ENCODE measurements around the gene FRRS1.
"Not testable (repeated sequence)": the region's sequence is repeated elsewhere in the genome, so short reads cannot be mapped to it uniquely, and the experiment has no call there.

Gene FRRS1, protein sequence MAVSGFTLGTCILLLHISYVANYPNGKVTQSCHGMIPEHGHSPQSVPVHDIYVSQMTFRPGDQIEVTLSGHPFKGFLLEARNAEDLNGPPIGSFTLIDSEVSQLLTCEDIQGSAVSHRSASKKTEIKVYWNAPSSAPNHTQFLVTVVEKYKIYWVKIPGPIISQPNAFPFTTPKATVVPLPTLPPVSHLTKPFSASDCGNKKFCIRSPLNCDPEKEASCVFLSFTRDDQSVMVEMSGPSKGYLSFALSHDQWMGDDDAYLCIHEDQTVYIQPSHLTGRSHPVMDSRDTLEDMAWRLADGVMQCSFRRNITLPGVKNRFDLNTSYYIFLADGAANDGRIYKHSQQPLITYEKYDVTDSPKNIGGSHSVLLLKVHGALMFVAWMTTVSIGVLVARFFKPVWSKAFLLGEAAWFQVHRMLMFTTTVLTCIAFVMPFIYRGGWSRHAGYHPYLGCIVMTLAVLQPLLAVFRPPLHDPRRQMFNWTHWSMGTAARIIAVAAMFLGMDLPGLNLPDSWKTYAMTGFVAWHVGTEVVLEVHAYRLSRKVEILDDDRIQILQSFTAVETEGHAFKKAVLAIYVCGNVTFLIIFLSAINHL
- total RNA-seq, result 0.56 to 2.1 reads per million in 2 donors

DNA sequence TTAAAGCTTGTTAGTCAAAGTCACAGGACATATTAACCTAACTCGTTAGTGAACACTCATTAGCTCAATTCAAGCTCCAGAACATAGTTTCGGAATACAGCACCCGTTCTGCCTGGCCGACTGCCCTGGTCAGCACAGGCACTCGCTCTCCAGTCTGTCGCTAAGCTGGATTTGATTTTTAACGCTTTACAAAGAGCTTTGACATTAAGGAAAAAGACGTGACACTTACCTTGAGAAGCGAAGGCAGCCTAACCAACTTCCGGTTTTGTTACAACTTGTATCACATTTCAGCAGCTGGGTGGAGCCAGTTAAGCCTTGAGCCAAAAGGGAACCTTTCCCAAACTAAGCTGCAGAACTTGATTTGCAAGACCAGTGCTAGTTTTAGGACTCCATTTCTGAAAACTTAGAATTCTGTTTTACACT is at the start of gene FRRS1:
FRRS1 (minus strand) TSS at position 258 of the 423 bp plus-strand sequence. CDS start 17,867 bp downstream, outside the sequence.
- DNase-seq, result no peak

DNA sequence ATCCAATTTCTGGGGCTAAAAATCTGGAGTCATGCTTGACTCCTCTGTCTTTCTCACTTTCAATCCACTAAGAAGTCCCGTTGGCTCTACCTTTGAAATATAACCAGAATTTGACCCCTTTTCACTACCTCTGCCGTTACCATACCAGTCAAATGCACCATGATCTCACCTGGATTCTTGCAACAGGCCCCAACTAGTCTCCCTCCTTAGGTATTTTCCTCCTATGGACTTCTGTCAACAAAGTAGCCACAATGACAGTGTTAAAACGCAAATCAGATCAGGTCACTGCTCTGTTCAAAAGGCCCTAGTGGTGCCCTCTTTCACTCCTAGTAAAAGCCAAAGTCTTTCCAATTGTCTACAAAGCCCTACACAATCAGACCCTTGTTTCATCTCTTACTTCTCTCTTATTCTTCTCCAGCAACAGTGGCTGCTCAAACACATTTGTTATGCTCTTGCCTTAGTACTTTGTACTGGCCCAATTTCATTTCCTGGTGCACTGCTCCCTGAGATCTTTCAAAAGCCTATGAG is 48.0 kb upstream of the FRRS1 start:
- no peak for DNase-seq

DNA sequence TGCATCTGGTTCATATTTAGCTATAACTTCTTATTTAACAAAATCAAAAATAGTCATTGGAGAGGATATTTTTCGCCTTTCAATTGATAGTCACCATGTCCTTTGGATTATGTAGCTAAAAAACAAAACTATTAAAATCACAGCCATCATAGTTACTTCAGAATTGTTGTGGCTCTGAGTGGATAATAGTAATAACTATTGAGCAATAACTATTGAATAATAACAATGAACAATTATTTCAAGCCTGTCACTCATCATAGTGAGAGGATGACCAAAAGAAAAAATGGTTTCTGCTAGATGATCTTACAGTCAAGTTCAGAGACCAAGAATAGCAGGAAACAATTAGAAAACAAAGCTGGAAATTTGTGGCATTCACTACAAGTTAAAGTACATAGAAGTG is 45.3 kb upstream of the FRRS1 start:
- no peak for DNase-seq

DNA sequence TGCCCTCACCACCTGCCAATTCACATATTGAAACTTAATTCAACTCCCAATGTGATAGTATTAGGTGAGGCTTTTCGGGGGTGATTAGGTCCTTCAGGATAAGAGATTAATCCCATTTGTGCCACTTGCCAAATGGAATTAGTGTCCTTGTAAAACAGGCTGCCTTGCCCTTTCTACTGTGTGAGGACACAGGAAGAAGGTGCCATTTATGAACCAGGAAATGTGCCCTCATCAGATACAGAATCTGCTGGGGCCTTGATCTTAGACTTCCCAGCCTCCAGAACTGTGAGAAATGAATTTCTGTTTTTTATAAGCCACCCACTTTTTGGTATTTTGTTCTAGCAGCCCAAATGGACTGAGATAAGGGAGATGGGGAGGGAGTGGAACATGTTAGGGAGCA is 44.6 kb upstream of the FRRS1 start:
- no peak for DNase-seq

DNA sequence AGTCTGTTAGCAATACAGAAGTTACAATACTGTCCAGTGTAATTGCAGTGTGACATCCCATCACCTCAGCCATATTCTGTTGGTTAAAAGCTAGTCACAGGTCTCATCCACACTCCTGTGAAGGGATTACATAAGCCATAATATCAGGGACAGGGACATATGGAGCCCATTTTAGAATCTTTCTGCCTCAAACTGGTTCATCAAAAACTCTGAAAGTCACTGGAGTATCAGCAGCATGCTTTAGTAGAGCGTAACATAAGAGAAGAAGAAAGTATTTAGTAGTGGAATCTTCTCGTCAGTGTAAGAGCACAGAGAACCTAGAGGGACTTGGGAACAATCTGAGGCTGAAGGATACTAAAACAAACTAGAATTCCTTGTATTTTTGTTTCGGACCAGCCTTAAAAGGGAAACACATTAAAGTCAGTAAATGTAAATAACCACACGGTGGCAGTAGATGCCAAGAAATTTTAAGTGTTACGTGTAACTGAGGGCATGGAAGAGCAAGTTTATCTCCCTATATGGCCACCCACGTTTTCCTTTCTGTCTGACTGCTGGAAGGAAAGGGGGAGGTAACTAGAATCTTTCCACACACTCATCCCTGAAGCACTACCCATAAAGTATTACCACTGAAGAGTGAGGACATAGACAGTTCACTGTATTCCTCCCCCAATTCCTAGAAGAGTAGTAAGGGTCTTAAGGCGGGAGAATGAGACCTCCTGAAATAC is 42.1 kb upstream of the FRRS1 start:
- no peak for DNase-seq

DNA sequence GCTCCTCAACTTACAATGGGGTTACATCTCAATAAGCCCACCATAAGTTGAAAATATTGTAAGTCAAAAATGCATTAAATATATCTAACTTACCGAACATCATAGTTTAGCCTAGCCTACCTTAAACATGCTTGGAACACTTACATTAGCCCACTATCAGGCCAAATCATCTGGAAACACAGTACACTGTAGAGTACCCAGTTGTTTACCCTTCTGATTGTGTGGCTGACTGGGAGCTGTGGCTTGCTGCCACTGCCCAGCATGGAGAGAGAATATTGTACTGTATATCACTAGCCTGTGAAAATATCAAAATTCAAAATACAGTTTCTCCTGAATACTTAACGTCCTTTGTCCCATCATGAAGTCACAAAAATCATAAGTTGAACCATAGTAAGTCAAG is 40.4 kb upstream of the FRRS1 start:
- no peak for DNase-seq

DNA sequence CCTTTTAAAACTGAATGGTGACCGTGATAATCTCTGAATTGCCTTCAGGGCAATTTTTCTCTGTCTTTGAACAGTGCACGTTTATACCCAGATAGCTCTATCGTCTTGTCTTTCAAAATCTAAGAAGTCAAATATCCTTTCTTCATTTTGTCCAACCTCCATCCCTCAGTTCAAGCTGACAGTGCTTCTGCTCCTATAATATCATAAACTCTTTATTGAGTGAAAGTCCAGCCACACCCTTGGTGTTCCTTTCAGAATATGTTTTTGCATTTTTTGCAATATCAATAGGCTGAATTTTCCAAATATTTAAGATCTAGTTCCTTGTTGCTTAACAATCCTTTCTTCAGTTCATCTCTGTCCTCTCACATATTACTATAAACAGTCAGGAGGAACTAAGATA is 35.1 kb upstream of the FRRS1 start:
- DNase-seq, result no peak

DNA sequence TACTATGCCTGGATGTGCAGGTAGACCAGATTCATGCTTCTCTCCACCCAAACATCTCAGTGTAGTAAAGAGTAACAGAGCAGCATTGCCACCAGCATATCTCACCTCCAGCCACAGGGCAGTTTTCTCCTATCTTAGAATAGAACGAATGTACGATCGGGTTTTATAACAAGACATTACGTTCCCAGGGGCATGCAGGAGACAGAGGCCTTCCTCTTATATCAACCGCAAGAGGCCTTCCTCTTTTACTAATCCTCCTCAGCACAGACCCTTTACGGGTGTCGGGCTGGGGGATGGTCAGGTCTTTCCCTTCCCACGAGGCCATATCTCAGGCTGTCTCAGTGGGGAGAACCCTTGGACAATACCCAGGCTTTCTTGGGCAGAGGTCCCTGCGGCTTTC is 27.4 kb upstream of the FRRS1 start:
- DNase-seq, result not testable (repeated sequence)

DNA sequence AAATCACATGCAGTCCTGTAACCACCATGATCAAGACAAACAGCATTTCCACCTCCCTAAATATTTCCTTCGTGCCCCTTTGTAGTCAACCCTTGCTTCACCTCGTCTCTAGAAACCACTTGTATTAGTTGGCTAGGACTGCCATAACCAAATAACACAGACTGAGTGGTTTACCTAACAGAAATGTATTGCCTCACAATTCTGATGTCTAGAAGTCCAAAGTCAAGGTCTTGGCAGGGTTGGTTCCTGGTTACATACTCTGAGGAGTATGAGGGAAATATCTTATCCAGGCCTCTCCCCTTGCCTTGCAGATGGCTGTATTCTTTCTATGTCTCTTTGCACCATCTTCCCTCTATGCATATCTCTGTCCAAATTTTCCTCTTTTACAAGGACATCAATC is 23.3 kb upstream of the FRRS1 start:
- DNase-seq, result no peak

DNA sequence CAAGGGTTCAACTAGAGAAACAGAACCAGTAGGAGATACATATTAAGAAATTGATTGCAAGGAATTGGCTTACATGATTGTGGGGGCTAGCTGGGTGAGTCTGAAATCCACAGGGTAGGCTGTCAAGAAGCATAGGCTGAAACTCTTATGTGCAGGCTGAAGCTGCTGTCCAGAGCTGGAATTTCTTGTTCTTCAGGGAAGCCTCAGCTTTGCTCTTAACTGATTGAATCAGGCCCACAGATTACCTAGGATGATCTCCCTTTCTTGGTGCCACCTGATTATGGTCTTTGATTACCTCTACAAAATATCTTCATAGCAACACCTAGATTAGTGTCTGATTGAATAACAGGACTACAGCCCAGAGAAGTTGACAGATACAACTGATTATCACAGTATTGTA is 22.5 kb upstream of the FRRS1 start:
- no peak for DNase-seq

DNA sequence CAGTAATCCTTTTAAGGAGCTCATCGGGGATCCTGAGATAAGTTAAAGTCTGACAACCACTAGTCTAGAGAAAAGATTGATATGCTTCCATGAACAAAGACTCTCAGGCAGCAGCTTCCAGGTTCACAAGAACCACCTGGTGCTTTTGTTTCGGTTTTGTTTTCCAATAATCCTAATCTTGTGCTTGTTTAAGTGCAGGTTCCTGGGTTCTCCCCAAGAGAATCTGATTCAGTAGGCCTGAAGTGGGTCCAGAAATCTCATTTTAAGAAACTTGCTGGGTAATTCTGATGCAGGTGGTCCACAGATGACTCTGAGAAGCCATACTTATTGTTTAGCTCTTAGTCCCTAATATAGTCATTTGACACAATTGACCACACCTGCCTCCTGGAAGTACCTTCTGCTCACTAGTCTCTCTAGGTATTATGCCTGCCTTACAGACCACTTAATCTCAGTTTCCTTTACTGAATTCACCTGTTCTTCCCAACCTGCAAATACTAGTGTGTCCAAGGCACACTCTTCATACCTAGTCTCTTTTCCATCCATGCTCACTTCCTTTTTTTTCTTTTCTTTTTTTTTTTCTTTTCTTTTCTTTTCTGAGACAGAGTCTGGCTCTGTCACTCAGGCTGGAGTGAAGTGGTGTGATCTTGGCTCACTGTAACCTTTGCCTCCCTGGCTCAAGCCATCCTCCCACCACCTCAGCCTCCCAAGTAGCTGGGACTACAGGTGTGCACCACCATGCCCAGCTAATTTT is 20.5 kb upstream of the FRRS1 start:
- DNase-seq, result no peak

DNA sequence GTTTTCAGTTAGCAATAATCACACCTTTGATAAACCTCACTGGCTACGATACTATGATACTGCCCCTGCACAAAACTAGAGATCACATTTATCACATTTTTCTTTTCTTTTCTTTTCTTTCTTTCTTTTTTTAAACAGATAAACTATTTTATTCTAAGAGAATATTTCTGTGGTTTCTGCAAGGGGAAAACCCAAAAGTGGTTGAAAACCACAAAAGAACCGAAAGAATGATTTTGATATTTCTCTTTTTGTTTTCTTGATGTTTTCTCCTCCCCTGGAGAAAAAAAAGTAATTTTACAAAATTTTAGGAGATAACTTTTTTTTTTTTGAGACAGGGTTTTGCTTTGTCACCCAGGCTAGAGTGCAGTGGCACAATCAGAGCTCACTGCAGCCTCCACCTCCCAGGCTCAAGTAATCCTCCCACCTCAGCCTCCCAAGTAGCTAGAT is 18.4 kb upstream of the FRRS1 start:
- DNase-seq, result no peak

DNA sequence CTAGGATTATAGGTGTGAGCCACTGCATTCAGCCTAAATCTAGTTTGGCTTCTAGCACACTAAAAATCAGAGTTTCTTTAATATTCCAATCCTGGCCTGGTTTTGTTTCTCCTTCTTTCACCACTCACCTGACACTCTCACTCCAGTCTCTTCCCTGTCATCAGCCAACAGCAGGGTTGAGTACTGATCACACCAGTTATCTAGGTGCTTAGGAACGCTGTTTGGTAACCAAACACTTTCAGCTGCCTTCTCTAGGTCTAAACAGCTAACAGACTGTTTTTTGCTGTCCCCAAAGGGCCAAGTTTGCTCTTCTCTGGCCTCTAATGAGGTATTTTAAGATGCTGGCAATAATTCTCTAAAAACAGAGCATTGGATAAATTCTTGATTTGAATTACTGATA is 17.7 kb upstream of the FRRS1 start:
- DNase-seq, result no peak

DNA sequence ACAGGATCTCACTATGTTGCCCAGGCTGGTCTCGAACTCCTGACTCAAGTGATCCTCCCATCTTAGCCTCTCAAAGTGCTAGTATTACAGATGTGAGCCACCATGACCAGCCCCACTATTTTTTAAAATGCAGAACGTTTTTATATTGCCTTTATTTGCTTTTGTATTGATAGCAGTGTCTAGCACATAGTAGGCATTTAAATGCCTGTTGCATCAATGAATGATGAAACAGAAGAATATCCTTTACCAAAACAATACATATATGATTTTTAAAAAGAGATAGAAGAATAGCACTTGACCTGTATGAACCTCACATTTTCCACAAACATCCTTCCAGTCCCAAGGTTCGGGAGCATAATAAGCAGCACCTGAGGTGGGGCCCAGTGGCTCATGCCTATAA is 16.5 kb upstream of the FRRS1 start:
- DNase-seq, result no peak

DNA sequence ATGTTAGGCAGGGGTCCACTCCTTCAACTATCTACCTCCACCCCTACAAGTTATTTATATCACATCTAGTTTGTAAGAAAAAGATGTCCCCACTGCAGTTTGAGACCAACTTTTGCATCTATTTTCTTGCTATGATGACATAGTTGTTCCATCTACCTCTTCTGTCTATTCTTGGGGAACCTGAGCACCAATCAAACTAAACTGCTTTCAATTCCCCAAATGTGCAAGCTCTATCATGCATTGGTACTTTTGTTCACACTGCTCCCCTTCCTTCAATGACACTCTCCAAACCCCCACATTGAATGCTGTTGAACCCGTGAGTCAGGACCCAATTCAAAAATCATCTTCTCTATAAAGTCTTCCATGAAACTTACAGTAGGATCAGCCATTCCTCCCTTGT is 16.0 kb upstream of the FRRS1 start:
- DNase-seq, result no peak

DNA sequence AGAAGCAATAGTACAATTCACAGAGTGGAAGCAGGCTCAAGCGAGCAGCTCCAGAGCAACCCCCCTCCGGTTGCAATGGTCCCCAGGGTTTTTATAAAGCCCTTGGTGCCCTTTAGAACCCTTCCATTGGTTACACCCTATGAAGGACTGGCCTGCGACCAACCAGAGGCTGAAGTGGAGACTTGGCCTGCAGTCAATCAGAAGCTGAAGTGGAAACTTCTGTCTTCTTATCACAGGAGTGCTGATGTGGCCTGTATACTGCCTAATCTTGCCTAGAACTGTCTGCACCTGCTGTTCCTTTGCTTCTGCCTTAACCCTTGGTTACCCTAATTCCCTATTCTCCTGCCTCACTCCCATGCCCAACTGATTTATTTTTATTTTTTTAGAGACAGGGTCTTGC is 15.4 kb upstream of the FRRS1 start:
- DNase-seq, result no peak

DNA sequence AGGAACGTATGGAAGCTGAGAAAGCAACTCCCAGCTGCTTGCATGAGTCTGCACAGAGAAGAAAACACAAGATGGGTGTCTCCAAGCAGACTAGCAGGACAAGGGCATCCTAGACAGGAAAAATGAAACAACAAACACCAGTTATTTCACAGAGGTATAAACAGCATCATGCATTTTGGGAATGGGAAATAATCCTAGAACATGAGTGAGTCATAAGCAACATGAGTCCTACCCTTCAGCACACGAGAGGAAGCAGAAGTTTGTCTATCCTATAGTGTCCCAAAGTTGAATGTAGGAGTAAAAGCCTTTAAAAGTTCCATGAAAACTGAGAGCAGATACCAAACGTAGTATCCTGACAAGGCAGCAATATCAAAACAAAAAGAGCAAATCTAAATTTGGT is 11.3 kb upstream of the FRRS1 start:
- DNase-seq, result no peak

DNA sequence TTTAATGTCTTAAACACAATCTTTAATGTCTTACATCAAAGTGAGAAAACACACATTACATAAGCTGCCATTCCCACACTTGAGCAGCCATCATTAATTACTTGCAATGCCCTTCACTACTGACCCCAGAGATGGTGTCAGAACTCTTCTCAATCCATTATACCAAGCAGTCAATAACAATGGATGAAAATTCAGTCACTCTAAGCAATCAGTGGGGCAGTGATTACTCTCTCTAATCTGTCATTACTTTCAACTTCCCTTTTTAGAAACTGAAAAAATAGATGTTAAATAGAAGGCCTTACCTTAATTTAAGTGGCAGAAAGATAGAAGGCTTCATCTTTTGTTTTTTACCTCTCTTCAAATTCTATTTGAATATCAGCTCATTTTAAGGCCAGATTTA is 9.7 kb upstream of the FRRS1 start:
- DNase-seq, result no peak

DNA sequence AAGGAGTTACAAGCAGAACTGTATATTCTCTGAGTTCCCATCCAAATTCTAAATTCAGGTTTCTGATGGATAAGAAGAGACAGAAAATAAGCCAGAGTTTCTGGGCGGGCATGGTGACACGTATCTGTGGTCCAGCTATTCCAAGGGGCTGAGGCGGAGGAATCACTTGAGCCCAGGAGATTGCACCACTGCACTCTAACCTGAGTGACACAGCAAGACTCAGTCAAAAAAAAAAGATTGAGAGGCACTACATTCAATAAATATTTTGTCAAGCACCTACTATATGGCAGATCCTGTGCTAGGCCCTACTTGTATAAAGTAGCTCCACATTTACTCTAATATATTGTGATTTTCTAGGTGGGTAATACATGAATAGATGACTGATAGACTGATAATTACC is 6.4 kb upstream of the FRRS1 start:
- no peak for DNase-seq

DNA sequence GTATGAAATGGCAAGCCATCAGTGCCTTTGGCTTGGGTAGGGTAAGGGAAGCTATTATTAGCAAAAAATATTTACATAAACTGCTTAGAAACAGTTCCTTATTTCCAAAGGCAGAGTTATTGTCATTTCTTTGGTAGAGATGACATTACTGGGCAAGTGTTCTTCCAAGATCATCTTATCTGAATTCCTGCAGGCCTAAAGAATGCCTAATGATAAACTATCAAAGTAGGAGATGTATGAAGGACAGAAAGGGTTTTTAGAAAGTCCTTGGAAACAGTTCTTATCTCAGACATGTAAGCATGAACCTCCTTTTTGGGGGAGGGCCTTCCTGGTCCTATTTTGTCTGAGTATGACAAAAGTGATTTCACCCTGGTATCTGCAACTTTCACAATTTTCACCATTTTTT is 5.1 kb upstream of the FRRS1 start:
- DNase-seq, result no peak

DNA sequence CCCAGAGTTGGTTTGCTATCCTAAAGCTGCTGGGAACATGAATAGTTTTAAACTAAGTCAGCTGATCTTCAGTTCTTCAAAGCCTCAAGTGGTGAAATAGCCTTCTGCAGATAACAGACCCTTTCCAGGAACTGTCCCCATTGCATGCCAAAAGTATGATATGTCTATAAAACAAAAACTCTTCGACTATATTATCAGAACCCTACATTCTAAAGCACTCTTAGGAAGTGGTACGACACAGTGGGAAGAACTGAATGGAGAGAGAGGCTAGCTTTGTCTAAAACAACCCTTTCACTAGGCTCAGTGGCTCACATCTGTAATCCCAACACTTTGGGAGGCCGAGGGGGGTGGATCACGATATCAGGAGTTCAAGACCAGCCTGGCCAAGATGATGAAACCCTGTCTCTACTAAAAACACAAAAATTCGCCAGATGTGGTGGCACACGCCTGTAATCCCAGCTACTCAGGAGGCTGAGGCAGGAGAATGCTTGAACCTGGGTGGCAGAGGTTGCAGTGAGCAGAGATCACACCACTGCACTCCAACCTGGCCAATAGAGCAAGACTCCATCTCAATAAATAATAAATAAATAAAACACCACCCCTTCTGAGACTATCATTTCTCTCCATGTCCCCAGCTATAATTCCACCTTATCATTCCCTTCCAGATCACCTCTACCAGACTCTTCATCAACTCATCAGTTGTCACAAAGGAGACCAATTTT is 2.2 kb upstream of the FRRS1 start:
- DNase-seq, result no peak

DNA sequence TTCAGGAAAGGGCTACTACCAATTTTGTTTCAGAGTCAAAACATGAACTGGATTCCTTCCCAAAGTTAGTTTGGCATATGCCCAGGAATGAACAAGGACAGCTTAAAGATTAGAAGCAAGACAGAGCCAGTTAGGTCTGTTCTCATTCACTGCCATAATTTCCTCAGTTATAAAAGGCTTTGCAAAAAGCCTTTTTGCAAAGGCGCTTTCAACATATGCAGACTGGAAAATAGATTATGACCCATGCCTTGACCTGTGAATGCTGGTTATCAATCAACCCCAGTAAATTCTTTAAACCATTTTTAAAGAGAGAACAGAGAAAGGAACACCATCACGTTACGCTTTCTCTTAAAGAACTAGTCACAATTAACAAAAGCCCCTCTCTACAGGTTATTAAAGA is 1.7 kb upstream of the FRRS1 start:
- no peak for DNase-seq

All from activated gamma-delta T cell (primary cell).